K562 (cell line): ENCODE data around the gene CNNM4. TPM values are rescaled to one million over a fixed set of nuclear protein-coding genes. Genes with fewer than 3 reads are reported as not detected.

Experiments
- ATAC-seq: fragments of 200-7000 bp; cut with Tn5 transposase; 3 replicates; pipeline ENCODE4 v1.9.1; 2020; ENCODE audit warnings: moderate library complexity
- BruUV-seq: library from RNA; stranded (reverse); fragments of 400-500 nt; replicated peaks from 2 replicates; lab custom pipeline; 2021; lab: Mats Ljungman, UMichigan
- CTCF ChIA-PET: fragments of 300-600 bp; formaldehyde crosslinking; extraction: SDS; loops from one replicate; lab custom pipeline; 2021; ENCODE audit warnings: low intra/inter-chr PET ratio; lab: Yijun Ruan, JAX
- POLR2A ChIA-PET: fragments of 300-600, 350-650 bp; sonication (Branson Sonifier 250); formaldehyde crosslinking; extraction: SDS; loops from one replicate; lab custom pipeline; 2021; ENCODE audit warnings: antibody characterized with exemption, inconsistent platforms; lab: Yijun Ruan, JAX
- DNase-seq, 4 experiments: peaks; one replicate each; pipeline versions ENCODE4 v3.0.0 to v3.0.0-alpha.2; 2011 to 2018; ENCODE audit warnings: low spot score in 3 of 4, mixed read lengths in 3 of 4; ENCODE audit errors: extremely low read depth in 1 of 4
- FAIRE-seq: peaks from 2 replicates; lab custom pipeline; 2011; peaks lifted over from hg19 to GRCh38; lab: Jason Lieb, UNC
- H2AFZ ChIP-seq: 2 replicates; pipeline ENCODE4 v1.6.0; 2011; ENCODE audit warnings: low read depth, low read length, control low read depth, inconsistent platforms
- H3K27ac ChIP-seq: fragments of 200-600 bp; 3 replicates; pipeline ENCODE4 v1.8.0; 2011; ENCODE audit warnings: low read depth, mild to moderate bottlenecking, control low read depth, inconsistent platforms, low read length, moderate library complexity, mixed read lengths; ENCODE audit errors: extremely low read depth
- H3K27me3 ChIP-seq, 2 experiments: fragments of 300-600 bp in 1 of 2; 2 replicates in 1 of 2; 3 replicates in 1 of 2; pipeline versions ENCODE4 v1.6.0 to v1.8.0; 2011; ENCODE audit warnings: inconsistent platforms in 2 of 2, low read length in 2 of 2, mild to moderate bottlenecking in 1 of 2, mixed read lengths in 1 of 2, moderate library complexity in 1 of 2; ENCODE audit not compliant: control insufficient read depth in 2 of 2, insufficient read depth in 2 of 2
- H3K36me3 ChIP-seq: fragments of 300-600 bp; 3 replicates; pipeline ENCODE4 v1.8.0; 2011; ENCODE audit warnings: mild to moderate bottlenecking, low read length, inconsistent platforms; ENCODE audit not compliant: control insufficient read depth, insufficient read depth
- H3K4me1 ChIP-seq, 2 experiments: fragments of 200-600 bp in 1 of 2; replicated peaks in 1 of 2; 2 replicates in 1 of 2; 3 replicates in 1 of 2; pipeline versions ENCODE4 v1.5.1 to v1.8.0; 2011; ENCODE audit warnings: inconsistent platforms in 2 of 2, low read length in 2 of 2, mild to moderate bottlenecking in 1 of 2, mixed read lengths in 1 of 2, moderate library complexity in 1 of 2; ENCODE audit not compliant: control insufficient read depth in 2 of 2, insufficient read depth in 2 of 2
- H3K4me2 ChIP-seq: 2 replicates; pipeline ENCODE4 v1.6.1; 2011; ENCODE audit warnings: low read length, control low read depth, inconsistent platforms, mixed read lengths; ENCODE audit not compliant: insufficient read depth
- H3K4me3 ChIP-seq: fragments of 200-600 bp; sonication (generic), shearing (Covaris generic); 2 replicates; pipeline ENCODE4 v1.5.1; 2016; ENCODE audit warnings: control low read depth, inconsistent platforms
- H3K79me2 ChIP-seq: fragments of 200-600 bp; 3 replicates; pipeline ENCODE4 v1.8.0; 2011; ENCODE audit warnings: low read length, inconsistent platforms; ENCODE audit not compliant: control insufficient read depth, insufficient read depth
- H3K9ac ChIP-seq, 2 experiments: 2 replicates each; pipeline versions ENCODE4 v1.6.0 to v1.6.1; 2011; ENCODE audit warnings: low read depth in 2 of 2, low read length in 2 of 2, control low read depth in 1 of 2, inconsistent platforms in 1 of 2, mild to moderate bottlenecking in 1 of 2, mixed read lengths in 1 of 2; ENCODE audit not compliant: insufficient read depth in 1 of 2
- H3K9me1 ChIP-seq: one replicate; pipeline ENCODE4 v1.6.0; 2011; ENCODE audit warnings: inconsistent platforms, mild to moderate bottlenecking, low read length, moderate library complexity; ENCODE audit not compliant: control insufficient read depth, insufficient read depth
- H3K9me3 ChIP-seq: replicated peaks from 2 replicates; pipeline ENCODE4 v1.5.1; 2011; ENCODE audit warnings: low read depth, low read length, inconsistent platforms; ENCODE audit not compliant: control insufficient read depth, insufficient read depth
- H4K20me1 ChIP-seq: replicated peaks from 2 replicates; pipeline ENCODE4 v1.6.1; 2011; ENCODE audit warnings: low read length, inconsistent platforms, mixed read lengths; ENCODE audit not compliant: control insufficient read depth, insufficient read depth
- HBP1 ChIP-seq: fragments of 450-650 bp; formaldehyde crosslinking; IDR thresholded peaks from 2 replicates; pipeline ENCODE4 v1.4.0; 2022; ENCODE audit warnings: missing genetic modification characterization
- ID3 ChIP-seq, 2 experiments: fragments of 250-450 bp in 1 of 2; fragments of 450-650 bp in 1 of 2; sonication (Bioruptor Pico) in 1 of 2; IDR thresholded peaks; 2 replicates each; pipeline versions ENCODE4 v1.6.1 to v1.8.0; 2016 to 2021; ENCODE audit warnings: mild to moderate bottlenecking in 2 of 2, moderate library complexity in 2 of 2, missing compliant biosample characterization in 1 of 2, missing genetic modification characterization in 1 of 2
- SMARCE1 ChIP-seq: fragments of 450-650 bp; IDR thresholded peaks from 2 replicates; pipeline ENCODE4 v1.7.1; 2016; ENCODE audit warnings: mild to moderate bottlenecking
- STAT5A ChIP-seq: IDR thresholded peaks from 2 replicates; pipeline ENCODE4 v1.6.1; 2012; ENCODE audit warnings: low read length, inconsistent platforms, borderline replicate concordance
- ZNF511 ChIP-seq: sonication (generic); formaldehyde crosslinking; IDR thresholded peaks from 2 replicates; pipeline ENCODE4 v1.8.0; 2022; ENCODE audit warnings: mild to moderate bottlenecking, missing genetic modification reagents
- WGBS: fragments of 100-300 bp; shearing (Covaris generic); methylation state at CpG from one replicate; pipeline ENCODE4 v1.1.6; 2016; ENCODE audit warnings: low coverage, mixed read lengths; ENCODE audit not compliant: insufficient coverage; ENCODE audit errors: missing lambda C conversion rate; 5-methylcytosine and 5-hydroxymethylcytosine counted together
- in situ Hi-C: fragments of 300-500 bp; cut with MboI; formaldehyde crosslinking; loops from 4 replicates; pipeline ENCODE4 v1.15.0; 2018; ENCODE audit warnings: inconsistent platforms, mixed read lengths
- intact Hi-C: fragments of 100-400 bp; cut with micrococcal nuclease; formaldehyde crosslinking; loops from 2 replicates; pipeline ENCODE4 v1.14.2; 2022
- polyA plus RNA-seq, 8 experiments: library from polyadenylated mRNA; depleted of rRNA in 4 of 8; stranded (reverse) in 5 of 8; unstranded in 3 of 8; fragments of >200 nt; fragmentation: Nextera tagmentation in 2 of 8; fragmentation: Illumina TruSeq in 1 of 8; extraction: Ambion mirVana in 2 of 8; extraction: Trizol in 1 of 8; gene quantifications; 2 replicates each; pipeline versions ENCODE4 v1.2.1 to v1.2.3, GENCODE V29; 2011 to 2014; ENCODE audit warnings: inconsistent platforms in 1 of 8, missing spikeins in 1 of 8
- total RNA-seq, 7 experiments: library from RNA; depleted of rRNA in 6 of 7; stranded (reverse); fragments of >200 nt in 6 of 7; fragmentation: Illumina TruSeq in 2 of 7; extraction: Trizol in 2 of 7; gene quantifications; 2 replicates each; pipeline versions ENCODE4 v1.2.1 to v1.2.3, GENCODE V29; 2011 to 2021; ENCODE audit warnings: low replicate concordance in 1 of 7
- TF ChIP-seq, protein P1 (sequence below), 2 experiments: fragments of 450-650 bp in 1 of 2; IDR thresholded peaks; 2 replicates each; pipeline ENCODE4 v1.6.1; 2011 to 2017; ENCODE audit warnings: low read depth in 2 of 2, antibody characterized with exemption in 1 of 2, borderline replicate concordance in 1 of 2, low read length in 1 of 2, mild to moderate bottlenecking in 1 of 2, mixed read lengths in 1 of 2; ENCODE audit not compliant: control insufficient read depth in 1 of 2
- TF ChIP-seq, protein P2 (sequence below): fragments of 250-450 bp; sonication (Bioruptor Pico); IDR thresholded peaks from 2 replicates; pipeline ENCODE4 v1.8.0; 2021; ENCODE audit warnings: moderate library complexity, mild to moderate bottlenecking, inconsistent platforms
- TF ChIP-seq, protein P3 (sequence below): fragments of 450-650 bp; IDR thresholded peaks from 2 replicates; pipeline ENCODE4 v1.6.1; 2017; ENCODE audit warnings: antibody characterized with exemption

Gene CNNM4
- total and polyA plus RNA-seq, 9 of the 15 experiments (the other 6 are each of a cell fraction or from before 2014, with no cell fraction given): 0.96 to 6.3 (median 2.8) TPM

DNA sequence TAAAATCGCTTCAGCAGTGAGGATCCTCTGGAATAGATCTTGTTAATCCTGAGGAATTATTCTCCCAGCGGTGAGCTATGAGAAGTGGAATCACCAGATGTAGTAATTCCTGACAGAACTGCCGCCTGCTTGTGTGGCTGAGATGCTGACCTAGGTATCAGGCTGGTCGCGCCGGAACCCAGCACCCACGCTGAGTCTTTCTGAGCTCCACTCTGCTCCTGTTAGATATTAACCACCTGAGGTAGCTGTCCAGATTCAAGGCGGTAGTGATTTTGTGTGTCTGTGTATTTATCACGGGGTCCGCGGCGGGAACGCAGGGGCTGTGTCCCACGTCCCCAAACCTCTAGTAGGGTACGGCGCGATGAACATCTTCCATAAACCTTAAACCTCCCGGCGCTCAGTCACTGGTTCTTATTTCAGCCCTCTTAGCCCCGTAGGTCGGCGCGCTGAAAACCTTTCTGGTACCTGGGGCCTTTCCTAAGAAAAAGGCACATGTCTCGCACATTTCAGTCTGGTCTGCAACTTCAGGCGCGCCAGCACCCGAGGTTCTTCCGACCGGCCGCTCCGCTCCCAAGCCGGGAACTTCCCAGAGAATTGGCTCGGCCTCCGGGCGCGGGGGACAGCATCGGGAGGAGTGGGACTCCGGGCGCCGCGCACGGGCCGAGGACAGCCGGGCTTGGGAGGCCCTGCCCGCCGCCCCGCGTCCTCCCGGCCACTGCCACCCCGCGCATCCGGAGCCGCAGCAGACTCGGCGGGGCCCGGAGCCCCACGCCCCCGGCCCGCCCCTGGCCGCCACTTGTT, 54.8 kb downstream of the CNNM4 start:
- intact Hi-C loops (loop anchor here (5.0 kb wide), 1 partner anchor 53 kb away; the partner anchor contains the start of gene CNNM4), in situ Hi-C loops (no loop called here)
- H3K9ac ChIP-seq: peak overlapping the region; percentile 60 to 84; a peak in 3 of 4 replicates
- ChIA-PET CTCF (no interaction called here), POLR2A (interaction anchor here (0.6 to 1.5 kb wide), 5 partner anchors 12 to 266 kb away, joined by 3 to 4 read pairs (median 4); no protein-coding TSS in a partner anchor)
- peak overlapping the region; percentile 58; the same call in 2 of the 3 replicates for H3K27ac ChIP-seq
- H3K9me1 ChIP-seq: peaks cover 24% of the 10 kb centered on the region
- H3K36me3 ChIP-seq: peaks cover 18% of the 10 kb centered on the region
- peaks cover 34% of the 10 kb centered on the region for H4K20me1 ChIP-seq
- H3K9me3 ChIP-seq: no peaks in the 10 kb centered on the region
- TSS peak; percentile 83 for BruUV-seq
- no peaks in the 10 kb centered on the region for H3K27me3 ChIP-seq
- ATAC-seq (peak; percentile 3), FAIRE-seq (peak; percentile 64), DNase-seq (peak in 2 of 4 experiments; percentile 30 to 48)
- peak overlapping the region; percentile 80 for H3K4me3 ChIP-seq
- peaks cover 35 to 49% of the 10 kb centered on the region in 2 experiments for H3K4me1 ChIP-seq
- peaks cover 36% of the 10 kb centered on the region for H3K79me2 ChIP-seq
- H2AFZ ChIP-seq: peak overlapping the region; percentile 82
- H3K4me2 ChIP-seq: peak overlapping the region; percentile 90
- WGBS: under 1% methylated on average over 38 of the region's 60 CpGs
- TF ChIP-seq, protein P1, sequence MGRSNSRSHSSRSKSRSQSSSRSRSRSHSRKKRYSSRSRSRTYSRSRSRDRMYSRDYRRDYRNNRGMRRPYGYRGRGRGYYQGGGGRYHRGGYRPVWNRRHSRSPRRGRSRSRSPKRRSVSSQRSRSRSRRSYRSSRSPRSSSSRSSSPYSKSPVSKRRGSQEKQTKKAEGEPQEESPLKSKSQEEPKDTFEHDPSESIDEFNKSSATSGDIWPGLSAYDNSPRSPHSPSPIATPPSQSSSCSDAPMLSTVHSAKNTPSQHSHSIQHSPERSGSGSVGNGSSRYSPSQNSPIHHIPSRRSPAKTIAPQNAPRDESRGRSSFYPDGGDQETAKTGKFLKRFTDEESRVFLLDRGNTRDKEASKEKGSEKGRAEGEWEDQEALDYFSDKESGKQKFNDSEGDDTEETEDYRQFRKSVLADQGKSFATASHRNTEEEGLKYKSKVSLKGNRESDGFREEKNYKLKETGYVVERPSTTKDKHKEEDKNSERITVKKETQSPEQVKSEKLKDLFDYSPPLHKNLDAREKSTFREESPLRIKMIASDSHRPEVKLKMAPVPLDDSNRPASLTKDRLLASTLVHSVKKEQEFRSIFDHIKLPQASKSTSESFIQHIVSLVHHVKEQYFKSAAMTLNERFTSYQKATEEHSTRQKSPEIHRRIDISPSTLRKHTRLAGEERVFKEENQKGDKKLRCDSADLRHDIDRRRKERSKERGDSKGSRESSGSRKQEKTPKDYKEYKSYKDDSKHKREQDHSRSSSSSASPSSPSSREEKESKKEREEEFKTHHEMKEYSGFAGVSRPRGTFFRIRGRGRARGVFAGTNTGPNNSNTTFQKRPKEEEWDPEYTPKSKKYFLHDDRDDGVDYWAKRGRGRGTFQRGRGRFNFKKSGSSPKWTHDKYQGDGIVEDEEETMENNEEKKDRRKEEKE (IDR thresholded peaks at IDR 0.05; ENCODE audit: borderline replicate concordance in 1 of 2, control insufficient read depth in 1 of 2, low read depth in 2 of 2, low read length in 1 of 2): no peak
- TF ChIP-seq, protein P2, sequence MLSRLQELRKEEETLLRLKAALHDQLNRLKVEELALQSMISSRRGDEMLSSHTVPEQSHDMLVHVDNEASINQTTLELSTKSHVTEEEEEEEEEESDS (CRISPR knock-in tag): no peak
- TF ChIP-seq HBP1 (no peak), ID3 (CRISPR knock-in tag; IDR thresholded peaks at IDR 0.05) (no peak), ID3 (tag; IDR thresholded peaks at IDR 0.05) (no peak), SMARCE1 (no peak), ZNF511 (CRISPR knock-in tag) (0 out of 2 replicates have a peak, but pooled peaks have one; percentile 11), STAT5A (no peak)
- TF ChIP-seq, protein P3, sequence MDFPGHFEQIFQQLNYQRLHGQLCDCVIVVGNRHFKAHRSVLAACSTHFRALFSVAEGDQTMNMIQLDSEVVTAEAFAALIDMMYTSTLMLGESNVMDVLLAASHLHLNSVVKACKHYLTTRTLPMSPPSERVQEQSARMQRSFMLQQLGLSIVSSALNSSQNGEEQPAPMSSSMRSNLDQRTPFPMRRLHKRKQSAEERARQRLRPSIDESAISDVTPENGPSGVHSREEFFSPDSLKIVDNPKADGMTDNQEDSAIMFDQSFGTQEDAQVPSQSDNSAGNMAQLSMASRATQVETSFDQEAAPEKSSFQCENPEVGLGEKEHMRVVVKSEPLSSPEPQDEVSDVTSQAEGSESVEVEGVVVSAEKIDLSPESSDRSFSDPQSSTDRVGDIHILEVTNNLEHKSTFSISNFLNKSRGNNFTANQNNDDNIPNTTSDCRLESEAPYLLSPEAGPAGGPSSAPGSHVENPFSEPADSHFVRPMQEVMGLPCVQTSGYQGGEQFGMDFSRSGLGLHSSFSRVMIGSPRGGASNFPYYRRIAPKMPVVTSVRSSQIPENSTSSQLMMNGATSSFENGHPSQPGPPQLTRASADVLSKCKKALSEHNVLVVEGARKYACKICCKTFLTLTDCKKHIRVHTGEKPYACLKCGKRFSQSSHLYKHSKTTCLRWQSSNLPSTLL: no peak
